Transverse colon (tissue), 4 donors: ENCODE results near the gene RPRD1A. TPM values are rescaled to one million over a fixed set of nuclear protein-coding genes. Genes with fewer than 3 reads are reported as not detected.

Experiments
- DNase-seq: peaks from one replicate; pipeline ENCODE4 v3.0.0-alpha.2; 2019
- H3K27ac ChIP-seq, 4 donors: fragments of 200-600 bp; sonication (generic); 2 replicates each; pipeline ENCODE4 v1.5.1; 2016 to 2018; ENCODE audit warnings: inconsistent platforms in 4 of 4
- H3K27me3 ChIP-seq: fragments of 200-600 bp; sonication (generic); 2 replicates; pipeline ENCODE4 v1.5.1; 2017; ENCODE audit warnings: inconsistent platforms
- H3K36me3 ChIP-seq, 4 donors: fragments of 200-600 bp; sonication (generic); 2 replicates each; pipeline ENCODE4 v1.5.1; 2017 to 2019; ENCODE audit warnings: inconsistent platforms in 4 of 4
- H3K4me1 ChIP-seq, 4 donors: fragments of 200-600 bp; sonication (generic); 2 replicates each; pipeline ENCODE4 v1.5.1; 2017 to 2020; ENCODE audit warnings: inconsistent platforms in 4 of 4
- H3K4me3 ChIP-seq, 4 donors: fragments of 200-600 bp; sonication (generic); 1 replicate in 1 of 4; 2 replicates in 3 of 4; pipeline versions ENCODE4 v1.5.1 to v1.6.1; 2017 to 2019; ENCODE audit warnings: inconsistent platforms in 4 of 4
- H3K9me3 ChIP-seq, 2 donors: fragments of 200-600 bp; sonication (generic); 2 replicates each; pipeline ENCODE4 v1.5.1; 2017 to 2019; ENCODE audit warnings: inconsistent platforms in 2 of 2
- CTCF ChIP-seq, 5 experiments: fragments of 200-600 bp in 3 of 5; fragments of 450-650 bp in 2 of 5; sonication (generic) in 3 of 5; IDR thresholded peaks; 1 replicate in 2 of 5; 2 replicates in 3 of 5; pipeline ENCODE4 v1.5.1; 2016 to 2017; ENCODE audit warnings: antibody characterized with exemption in 5 of 5, inconsistent platforms in 3 of 5, mild to moderate bottlenecking in 2 of 5, moderate library complexity in 1 of 5
- EP300 ChIP-seq: sonication (generic); formaldehyde crosslinking; IDR thresholded peaks from one replicate; pipeline ENCODE4 v1.6.1; 2017; ENCODE audit warnings: antibody characterized with exemption, low read depth
- POLR2A ChIP-seq: fragments of 450-650 bp; IDR thresholded peaks from one replicate; pipeline ENCODE4 v1.6.1; 2016; ENCODE audit warnings: antibody characterized with exemption, mild to moderate bottlenecking, moderate library complexity
- POLR2AphosphoS5 ChIP-seq, 3 donors: sonication (generic); formaldehyde crosslinking; IDR thresholded peaks; one replicate each; pipeline ENCODE4 v1.6.1; 2016; ENCODE audit warnings: antibody characterized with exemption in 3 of 3
- WGBS, 2 donors: methylation state at CpG; one replicate each; pipeline ENCODE4 v1.1.5; 2018; ENCODE audit warnings: low coverage in 1 of 2; 5-methylcytosine and 5-hydroxymethylcytosine counted together
- in situ Hi-C, 4 donors: fragments of 200-750 bp; cut with MboI; loops; one replicate each; pipeline versions ENCODE4 v1.15.0 to v1.15.1; 2017; ENCODE audit warnings: low sequenced_read_pairs in 3 of 4, low pct_ligation_motif_present in 1 of 4, low pct_unique_long_range_greater_than_20kb in 1 of 4
- intact Hi-C: fragments of 100-400 bp; cut with DNase I; formaldehyde crosslinking; loops from one replicate; pipeline ENCODE4 v1.15.1; 2023; ENCODE audit warnings: low total_unique reads
- total RNA-seq, 4 donors: library from RNA; depleted of rRNA; stranded (reverse); fragments of >200 nt; gene quantifications; one replicate each; pipeline ENCODE4 v1.1.0, GENCODE V29; 2016

The RPRD1A gene
- total RNA-seq, 4 donors from 2014 or later, result 34.4 to 59.9 (median 44.3) TPM

- intact Hi-C loops (no loop called here), in situ Hi-C loops (no loop called here)
- Histone ChIP-seq H3K36me3 (peaks cover 0 to 25% (median 11%) of the 10 kb centered on the region in 4 donors), H3K9me3 (no peaks in the 10 kb centered on the region), H3K27me3 (no peaks in the 10 kb centered on the region), H3K27ac (no peak overlapping the region), H3K4me1 (no peaks in the 10 kb centered on the region), H3K4me3 (no peak overlapping the region)
- no peak for DNase-seq
- WGBS, 2 donors, result 95% methylated on average over 4 to 5 of the region's 5 CpGs
- TF ChIP-seq POLR2AphosphoS5 (IDR thresholded peaks at IDR 0.05) (no peak), POLR2A (no peak), EP300 (no peak), CTCF (IDR thresholded peaks at IDR 0.05) (no peak)
These were observed 83.5 kb downstream of the RPRD1A start for GRCh38 chr18:35983818-35984217.

- Histone ChIP-seq H3K9me3 (no peaks in the 10 kb centered on the region), H3K27ac (no peak overlapping the region), H3K36me3 (peaks cover 0 to 31% (median 14%) of the 10 kb centered on the region in 4 donors), H3K27me3 (no peaks in the 10 kb centered on the region), H3K4me1 (no peaks in the 10 kb centered on the region), H3K4me3 (no peak overlapping the region)
- TF ChIP-seq POLR2AphosphoS5 (IDR thresholded peaks at IDR 0.05) (no peak), EP300 (no peak), POLR2A (no peak), CTCF (IDR thresholded peaks at IDR 0.05) (no peak)
- in situ Hi-C loops, result no loop called here
- DNase-seq, result no peak
- intact Hi-C loops, result no loop called here
These were observed 84.2 kb downstream of the RPRD1A start for GRCh38 chr18:35983147-35983546.

GRCh38 chr18:35982409-35983114 is 84.8 kb downstream of the RPRD1A start:
- 83 to 90% methylated on average over 2 of the region's 2 CpGs for WGBS, 2 donors

GRCh38 chr18:35979112-35979511 is 88.2 kb downstream of the RPRD1A start:
- no peaks in the 10 kb centered on the region for H3K9me3 ChIP-seq
- H3K4me1 ChIP-seq, result peaks cover 1 to 4% (median 2%) of the 10 kb centered on the region in 4 donors
- TF ChIP-seq POLR2AphosphoS5 (IDR thresholded peaks at IDR 0.05) (no peak), POLR2A (no peak), EP300 (no peak), CTCF (IDR thresholded peaks at IDR 0.05) (no peak)
- intact Hi-C loops, result no loop called here
- no peak overlapping the region for H3K4me3 ChIP-seq
- H3K27me3 ChIP-seq, result no peaks in the 10 kb centered on the region
- in situ Hi-C loops, result no loop called here
- no peak for DNase-seq
- H3K36me3 ChIP-seq, result peaks cover 0 to 51% (median 20%) of the 10 kb centered on the region in 4 donors
- no peak overlapping the region for H3K27ac ChIP-seq

More at GRCh38 chr18:35982409-35983114, 84.8 kb downstream of the RPRD1A start:
- Histone ChIP-seq H3K4me1 (no peaks in the 10 kb centered on the region), H3K27me3 (no peaks in the 10 kb centered on the region), H3K4me3 (no peak overlapping the region), H3K36me3 (peaks cover 0 to 37% (median 17%) of the 10 kb centered on the region in 4 donors), H3K27ac (no peak overlapping the region), H3K9me3 (no peaks in the 10 kb centered on the region)
- in situ Hi-C loops, result no loop called here
- TF ChIP-seq POLR2AphosphoS5 (IDR thresholded peaks at IDR 0.05), result no peak
- no peak for TF ChIP-seq POLR2A
- no peak for TF ChIP-seq EP300
- no peak for TF ChIP-seq CTCF (IDR thresholded peaks at IDR 0.05)
- no peak for DNase-seq
- intact Hi-C loops, result no loop called here
